ENCODE results near the gene CUL3.

Gene CUL3

DNA sequence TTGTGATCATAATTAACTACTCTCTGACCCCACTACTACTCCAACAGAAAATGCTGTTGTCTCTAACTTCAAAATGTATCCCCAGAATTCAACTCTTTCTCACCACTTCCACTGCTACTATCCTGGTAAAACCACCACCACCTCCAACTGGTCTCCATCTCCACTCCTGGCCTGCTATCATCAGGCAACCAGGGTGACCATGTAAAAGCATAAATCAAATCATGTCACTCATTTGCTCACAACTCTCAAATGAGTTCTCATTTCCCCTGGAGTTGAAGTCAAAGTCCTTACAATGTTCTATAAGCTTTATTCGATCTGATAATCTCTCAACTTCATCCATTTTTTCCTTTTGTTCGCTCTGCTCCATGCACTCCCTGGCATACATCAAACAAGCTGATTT is 24.6 kb downstream of the CUL3 start:
- ATAC-seq: no peak
- TF ChIP-seq ISL1 (CRISPR knock-in tag; IDR thresholded peaks at IDR 0.05) (no peak), SNAI2 (CRISPR knock-in tag; IDR thresholded peaks at IDR 0.05) (no peak), CSDC2 (CRISPR knock-in tag; IDR thresholded peaks at IDR 0.05) (no peak)
- TF ChIP-seq, protein P1, sequence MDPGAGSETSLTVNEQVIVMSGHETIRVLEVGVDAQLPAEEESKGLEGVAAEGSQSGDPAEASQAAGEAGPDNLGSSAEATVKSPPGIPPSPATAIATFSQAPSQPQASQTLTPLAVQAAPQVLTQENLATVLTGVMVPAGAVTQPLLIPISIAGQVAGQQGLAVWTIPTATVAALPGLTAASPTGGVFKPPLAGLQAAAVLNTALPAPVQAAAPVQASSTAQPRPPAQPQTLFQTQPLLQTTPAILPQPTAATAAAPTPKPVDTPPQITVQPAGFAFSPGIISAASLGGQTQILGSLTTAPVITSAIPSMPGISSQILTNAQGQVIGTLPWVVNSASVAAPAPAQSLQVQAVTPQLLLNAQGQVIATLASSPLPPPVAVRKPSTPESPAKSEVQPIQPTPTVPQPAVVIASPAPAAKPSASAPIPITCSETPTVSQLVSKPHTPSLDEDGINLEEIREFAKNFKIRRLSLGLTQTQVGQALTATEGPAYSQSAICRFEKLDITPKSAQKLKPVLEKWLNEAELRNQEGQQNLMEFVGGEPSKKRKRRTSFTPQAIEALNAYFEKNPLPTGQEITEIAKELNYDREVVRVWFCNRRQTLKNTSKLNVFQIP (CRISPR knock-in tag; IDR thresholded peaks at IDR 0.05; ENCODE audit: borderline replicate concordance, low read depth): no peak
- TF ChIP-seq, protein P2, sequence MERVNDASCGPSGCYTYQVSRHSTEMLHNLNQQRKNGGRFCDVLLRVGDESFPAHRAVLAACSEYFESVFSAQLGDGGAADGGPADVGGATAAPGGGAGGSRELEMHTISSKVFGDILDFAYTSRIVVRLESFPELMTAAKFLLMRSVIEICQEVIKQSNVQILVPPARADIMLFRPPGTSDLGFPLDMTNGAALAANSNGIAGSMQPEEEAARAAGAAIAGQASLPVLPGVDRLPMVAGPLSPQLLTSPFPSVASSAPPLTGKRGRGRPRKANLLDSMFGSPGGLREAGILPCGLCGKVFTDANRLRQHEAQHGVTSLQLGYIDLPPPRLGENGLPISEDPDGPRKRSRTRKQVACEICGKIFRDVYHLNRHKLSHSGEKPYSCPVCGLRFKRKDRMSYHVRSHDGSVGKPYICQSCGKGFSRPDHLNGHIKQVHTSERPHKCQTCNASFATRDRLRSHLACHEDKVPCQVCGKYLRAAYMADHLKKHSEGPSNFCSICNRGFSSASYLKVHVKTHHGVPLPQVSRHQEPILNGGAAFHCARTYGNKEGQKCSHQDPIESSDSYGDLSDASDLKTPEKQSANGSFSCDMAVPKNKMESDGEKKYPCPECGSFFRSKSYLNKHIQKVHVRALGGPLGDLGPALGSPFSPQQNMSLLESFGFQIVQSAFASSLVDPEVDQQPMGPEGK (CRISPR knock-in tag; IDR thresholded peaks at IDR 0.05; ENCODE audit: borderline replicate concordance): no peak

DNA sequence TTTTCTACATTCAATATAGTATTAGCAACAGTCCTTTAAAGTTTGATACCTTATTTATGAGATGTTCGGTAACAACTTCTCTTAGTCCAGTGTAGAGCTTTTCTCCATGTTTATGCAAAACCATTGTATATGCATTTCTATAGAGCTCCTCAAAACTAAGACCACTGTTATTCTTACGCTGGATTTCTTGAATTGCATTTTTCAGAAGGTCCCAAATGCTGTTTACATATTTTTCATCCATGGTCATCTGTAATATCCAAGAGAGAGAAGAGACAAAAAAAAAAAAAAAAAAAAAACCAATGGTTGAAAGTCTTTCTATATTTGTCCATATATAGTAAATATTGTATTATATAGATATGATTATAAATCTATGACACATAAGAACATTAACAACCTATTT is 27.6 kb downstream of the CUL3 start:
- TF ChIP-seq, protein P3, sequence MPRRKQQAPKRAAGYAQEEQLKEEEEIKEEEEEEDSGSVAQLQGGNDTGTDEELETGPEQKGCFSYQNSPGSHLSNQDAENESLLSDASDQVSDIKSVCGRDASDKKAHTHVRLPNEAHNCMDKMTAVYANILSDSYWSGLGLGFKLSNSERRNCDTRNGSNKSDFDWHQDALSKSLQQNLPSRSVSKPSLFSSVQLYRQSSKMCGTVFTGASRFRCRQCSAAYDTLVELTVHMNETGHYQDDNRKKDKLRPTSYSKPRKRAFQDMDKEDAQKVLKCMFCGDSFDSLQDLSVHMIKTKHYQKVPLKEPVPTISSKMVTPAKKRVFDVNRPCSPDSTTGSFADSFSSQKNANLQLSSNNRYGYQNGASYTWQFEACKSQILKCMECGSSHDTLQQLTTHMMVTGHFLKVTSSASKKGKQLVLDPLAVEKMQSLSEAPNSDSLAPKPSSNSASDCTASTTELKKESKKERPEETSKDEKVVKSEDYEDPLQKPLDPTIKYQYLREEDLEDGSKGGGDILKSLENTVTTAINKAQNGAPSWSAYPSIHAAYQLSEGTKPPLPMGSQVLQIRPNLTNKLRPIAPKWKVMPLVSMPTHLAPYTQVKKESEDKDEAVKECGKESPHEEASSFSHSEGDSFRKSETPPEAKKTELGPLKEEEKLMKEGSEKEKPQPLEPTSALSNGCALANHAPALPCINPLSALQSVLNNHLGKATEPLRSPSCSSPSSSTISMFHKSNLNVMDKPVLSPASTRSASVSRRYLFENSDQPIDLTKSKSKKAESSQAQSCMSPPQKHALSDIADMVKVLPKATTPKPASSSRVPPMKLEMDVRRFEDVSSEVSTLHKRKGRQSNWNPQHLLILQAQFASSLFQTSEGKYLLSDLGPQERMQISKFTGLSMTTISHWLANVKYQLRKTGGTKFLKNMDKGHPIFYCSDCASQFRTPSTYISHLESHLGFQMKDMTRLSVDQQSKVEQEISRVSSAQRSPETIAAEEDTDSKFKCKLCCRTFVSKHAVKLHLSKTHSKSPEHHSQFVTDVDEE (CRISPR knock-in tag; IDR thresholded peaks at IDR 0.05): no peak
- TF ChIP-seq ARNTL (CRISPR knock-in tag; IDR thresholded peaks at IDR 0.05; ENCODE audit: borderline replicate concordance, low read depth) (no peak), OSR1 (CRISPR knock-in tag; IDR thresholded peaks at IDR 0.05) (no peak), ZNF70 (CRISPR knock-in tag; IDR thresholded peaks at IDR 0.05) (no peak), RARB (CRISPR knock-in tag; IDR thresholded peaks at IDR 0.05) (no peak)
- no peak for ATAC-seq

DNA sequence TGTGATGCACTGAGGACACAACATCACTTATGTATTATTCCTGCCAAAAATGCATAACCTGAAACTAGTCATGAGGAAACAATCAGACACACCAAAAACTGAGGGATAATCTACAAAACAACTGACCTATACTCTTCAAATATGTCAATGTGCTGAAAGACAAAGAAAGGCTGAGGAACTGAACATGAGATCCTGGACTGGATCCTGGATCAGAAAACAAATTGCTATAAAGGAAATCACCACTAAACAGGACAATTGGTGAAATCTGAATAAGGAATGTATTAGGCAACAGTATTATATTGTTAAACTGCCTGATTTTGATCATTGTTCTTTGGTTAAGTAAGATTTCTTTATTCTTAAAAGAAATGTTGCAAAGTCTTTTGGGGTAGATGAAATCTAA is 28.8 kb downstream of the CUL3 start:
- TF ChIP-seq CSDC2 (CRISPR knock-in tag; IDR thresholded peaks at IDR 0.05) (no peak), ARNTL (CRISPR knock-in tag; IDR thresholded peaks at IDR 0.05; ENCODE audit: borderline replicate concordance, low read depth) (no peak), SNAI2 (CRISPR knock-in tag; IDR thresholded peaks at IDR 0.05) (no peak), ZC3H10 (CRISPR knock-in tag; IDR thresholded peaks at IDR 0.05) (no peak)
- TF ChIP-seq, protein P4, sequence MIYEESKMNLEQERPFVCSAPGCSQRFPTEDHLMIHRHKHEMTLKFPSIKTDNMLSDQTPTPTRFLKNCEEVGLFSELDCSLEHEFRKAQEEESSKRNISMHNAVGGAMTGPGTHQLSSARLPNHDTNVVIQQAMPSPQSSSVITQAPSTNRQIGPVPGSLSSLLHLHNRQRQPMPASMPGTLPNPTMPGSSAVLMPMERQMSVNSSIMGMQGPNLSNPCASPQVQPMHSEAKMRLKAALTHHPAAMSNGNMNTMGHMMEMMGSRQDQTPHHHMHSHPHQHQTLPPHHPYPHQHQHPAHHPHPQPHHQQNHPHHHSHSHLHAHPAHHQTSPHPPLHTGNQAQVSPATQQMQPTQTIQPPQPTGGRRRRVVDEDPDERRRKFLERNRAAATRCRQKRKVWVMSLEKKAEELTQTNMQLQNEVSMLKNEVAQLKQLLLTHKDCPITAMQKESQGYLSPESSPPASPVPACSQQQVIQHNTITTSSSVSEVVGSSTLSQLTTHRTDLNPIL (CRISPR knock-in tag; IDR thresholded peaks at IDR 0.05; ENCODE audit: low read depth): no peak
- no peak for ATAC-seq

DNA sequence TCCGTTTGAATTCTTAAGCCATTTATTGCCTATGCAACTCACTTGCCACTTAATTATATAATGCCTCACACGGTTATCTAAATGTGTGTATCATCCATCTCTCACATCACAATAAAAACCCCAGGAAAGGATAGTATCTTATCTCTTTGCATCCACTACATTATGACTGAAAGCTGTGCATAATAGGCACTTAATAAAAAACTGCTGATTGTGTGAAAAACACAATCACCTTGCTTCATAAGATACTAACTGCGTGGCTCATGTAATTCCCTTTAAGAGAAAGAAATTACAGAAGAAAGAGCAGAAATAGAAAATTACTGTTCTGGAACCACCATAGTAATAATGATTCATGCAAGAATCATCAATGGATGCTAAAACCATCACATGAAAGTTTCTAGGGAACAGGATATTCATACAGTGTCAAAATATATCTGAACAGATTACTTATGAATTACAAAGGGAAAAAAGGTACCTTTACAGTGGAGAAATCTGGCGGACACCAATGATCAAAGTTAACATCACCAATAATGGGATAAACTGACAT is 29.3 kb downstream of the CUL3 start:
- TF ChIP-seq ZC3H10 (CRISPR knock-in tag; IDR thresholded peaks at IDR 0.05) (no peak), ZFP30 (CRISPR knock-in tag; IDR thresholded peaks at IDR 0.05) (no peak), SNAI2 (CRISPR knock-in tag; IDR thresholded peaks at IDR 0.05) (no peak), ESRRG (CRISPR knock-in tag; IDR thresholded peaks at IDR 0.05) (no peak), BACH2 (CRISPR knock-in tag; IDR thresholded peaks at IDR 0.05; ENCODE audit: borderline replicate concordance) (no peak)
- ATAC-seq: no peak

DNA sequence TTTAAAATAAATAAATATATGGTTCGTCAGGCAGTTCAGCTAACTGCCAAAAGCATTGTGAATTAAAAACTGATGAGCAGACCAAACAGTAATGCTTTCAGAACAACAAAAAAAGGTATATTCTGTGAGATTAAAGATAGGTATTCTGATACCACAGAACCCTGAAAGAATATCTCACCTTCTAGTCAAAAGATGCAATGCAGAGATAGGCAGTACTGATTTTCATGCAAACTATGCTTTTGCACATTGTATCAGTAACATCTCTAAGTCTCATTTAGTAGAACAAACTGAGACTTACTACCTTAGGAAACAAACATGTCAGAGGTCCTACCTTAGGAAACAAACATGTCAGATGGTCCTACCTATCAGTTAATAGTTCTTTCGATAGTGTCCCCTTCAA is 32.4 kb downstream of the CUL3 start:
- TF ChIP-seq, protein P2 (CRISPR knock-in tag; IDR thresholded peaks at IDR 0.05; ENCODE audit: borderline replicate concordance): no peak
- TF ChIP-seq, protein P5, sequence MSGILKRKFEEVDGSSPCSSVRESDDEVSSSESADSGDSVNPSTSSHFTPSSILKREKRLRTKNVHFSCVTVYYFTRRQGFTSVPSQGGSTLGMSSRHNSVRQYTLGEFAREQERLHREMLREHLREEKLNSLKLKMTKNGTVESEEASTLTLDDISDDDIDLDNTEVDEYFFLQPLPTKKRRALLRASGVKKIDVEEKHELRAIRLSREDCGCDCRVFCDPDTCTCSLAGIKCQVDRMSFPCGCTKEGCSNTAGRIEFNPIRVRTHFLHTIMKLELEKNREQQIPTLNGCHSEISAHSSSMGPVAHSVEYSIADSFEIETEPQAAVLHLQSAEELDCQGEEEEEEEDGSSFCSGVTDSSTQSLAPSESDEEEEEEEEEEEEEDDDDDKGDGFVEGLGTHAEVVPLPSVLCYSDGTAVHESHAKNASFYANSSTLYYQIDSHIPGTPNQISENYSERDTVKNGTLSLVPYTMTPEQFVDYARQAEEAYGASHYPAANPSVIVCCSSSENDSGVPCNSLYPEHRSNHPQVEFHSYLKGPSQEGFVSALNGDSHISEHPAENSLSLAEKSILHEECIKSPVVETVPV (CRISPR knock-in tag; IDR thresholded peaks at IDR 0.05): no peak
- TF ChIP-seq, protein P1 (CRISPR knock-in tag; IDR thresholded peaks at IDR 0.05; ENCODE audit: borderline replicate concordance, low read depth): no peak
- TF ChIP-seq ESRRG (CRISPR knock-in tag; IDR thresholded peaks at IDR 0.05): no peak
- ATAC-seq: no peak

Measured in SK-N-SH treated with all-trans-retinoic acid at 6 μM for 48 hours (cell line).